Nephron (organoid): ENCODE measurements around the gene SEMA5B.

Experiments
- H3K27ac Mint-ChIP-seq, 3 experiments: 2 replicates each; pipeline ENCODE4 v1.8.0; 2020; ENCODE audit warnings: mixed read lengths in 3 of 3, mild to moderate bottlenecking in 2 of 3, moderate library complexity in 1 of 3
- H3K27me3 Mint-ChIP-seq: 2 replicates; pipeline ENCODE4 v1.8.0; 2021; ENCODE audit warnings: low read depth, mild to moderate bottlenecking, moderate library complexity, mixed read lengths
- H3K36me3 Mint-ChIP-seq: 2 replicates; pipeline ENCODE4 v1.8.0; 2020; ENCODE audit warnings: low read depth, mixed read lengths
- H3K4me1 Mint-ChIP-seq: 2 replicates; pipeline ENCODE4 v1.8.0; 2020; ENCODE audit warnings: mixed read lengths
- H3K4me3 Mint-ChIP-seq, 3 experiments: 2 replicates each; pipeline ENCODE4 v1.8.0; 2020; ENCODE audit warnings: mild to moderate bottlenecking in 3 of 3, mixed read lengths in 3 of 3, moderate library complexity in 2 of 3
- H3K9me3 Mint-ChIP-seq: 2 replicates; pipeline ENCODE4 v1.8.0; 2020; ENCODE audit warnings: mixed read lengths
- CTCF ChIP-seq, 3 experiments: fragments of 200-600 bp; sonication (generic); IDR thresholded peaks; one replicate each; pipeline ENCODE4 v1.5.0; 2021; ENCODE audit warnings: antibody characterized with exemption in 3 of 3; ENCODE audit not compliant: unreplicated experiment in 3 of 3

SEMA5B gene

GRCh38 chr3:122948408-122948807 is 79.2 kb downstream of the SEMA5B start:
- Mint-ChIP-seq H3K27me3 (peaks cover 8% of the 10 kb centered on the region), H3K4me3 (no peak overlapping the region), H3K4me1 (peaks cover 69% of the 10 kb centered on the region), H3K9me3 (peaks cover 5% of the 10 kb centered on the region), H3K36me3 (peaks cover 6% of the 10 kb centered on the region), H3K27ac (peak overlapping the region; percentile 94 to 98 (median 96))
- peak in 1 of 3 experiments; percentile 11 for TF ChIP-seq CTCF (IDR thresholded peaks at IDR 0.05; ENCODE audit: unreplicated experiment in 3 of 3)

- H3K36me3 Mint-ChIP-seq = peaks cover 6% of the 10 kb centered on the region
- peaks cover 62% of the 10 kb centered on the region for H3K4me1 Mint-ChIP-seq
- H3K9me3 Mint-ChIP-seq = peaks cover 5% of the 10 kb centered on the region
- H3K27ac Mint-ChIP-seq = peak overlapping the region; percentile 94 to 98 (median 96)
- H3K4me3 Mint-ChIP-seq = peak overlapping the region in 1 of 3 experiments; percentile 39
- peaks cover 8% of the 10 kb centered on the region for H3K27me3 Mint-ChIP-seq
- TF ChIP-seq CTCF (IDR thresholded peaks at IDR 0.05; ENCODE audit: unreplicated experiment in 3 of 3) = no peak
These were observed 79.8 kb downstream of the SEMA5B start for GRCh38 chr3:122947738-122948137.

- H3K36me3 Mint-ChIP-seq = peaks cover 6% of the 10 kb centered on the region
- peaks cover 8% of the 10 kb centered on the region for H3K27me3 Mint-ChIP-seq
- TF ChIP-seq CTCF (IDR thresholded peaks at IDR 0.05; ENCODE audit: unreplicated experiment in 3 of 3) = no peak
- peak overlapping the region; percentile 94 to 98 (median 96) for H3K27ac Mint-ChIP-seq
- peaks cover 5% of the 10 kb centered on the region for H3K9me3 Mint-ChIP-seq
- H3K4me3 Mint-ChIP-seq = peak overlapping the region; percentile 11 to 29 (median 25)
- peaks cover 57% of the 10 kb centered on the region for H3K4me1 Mint-ChIP-seq
These were observed 80.4 kb downstream of the SEMA5B start for GRCh38 chr3:122947196-122947595.

- H3K9me3 Mint-ChIP-seq = peaks cover 5% of the 10 kb centered on the region
- peak overlapping the region; percentile 94 to 98 (median 96) for H3K27ac Mint-ChIP-seq
- H3K4me1 Mint-ChIP-seq = peaks cover 60% of the 10 kb centered on the region
- H3K4me3 Mint-ChIP-seq = no peak overlapping the region
- H3K36me3 Mint-ChIP-seq = peaks cover 3% of the 10 kb centered on the region
- peaks cover 8% of the 10 kb centered on the region for H3K27me3 Mint-ChIP-seq
- TF ChIP-seq CTCF (IDR thresholded peaks at IDR 0.05; ENCODE audit: unreplicated experiment in 3 of 3) = no peak
These were observed 81.4 kb downstream of the SEMA5B start for GRCh38 chr3:122946185-122946584.

GRCh38 chr3:122945230-122945629 is 82.3 kb downstream of the SEMA5B start:
- Mint-ChIP-seq H3K4me1 (peaks cover 69% of the 10 kb centered on the region), H3K4me3 (peak overlapping the region in 2 of 3 experiments; percentile 52 to 59), H3K36me3 (peaks cover 2% of the 10 kb centered on the region), H3K27ac (peak overlapping the region; percentile 65 to 91 (median 85)), H3K27me3 (peaks cover 8% of the 10 kb centered on the region), H3K9me3 (peaks cover 5% of the 10 kb centered on the region)
- TF ChIP-seq CTCF (IDR thresholded peaks at IDR 0.05; ENCODE audit: unreplicated experiment in 3 of 3) = no peak

- H3K36me3 Mint-ChIP-seq = no peaks in the 10 kb centered on the region
- peaks cover under 1% of the 10 kb centered on the region for H3K9me3 Mint-ChIP-seq
- H3K27me3 Mint-ChIP-seq = peaks cover 11% of the 10 kb centered on the region
- H3K27ac Mint-ChIP-seq = peak overlapping the region; percentile 65 to 91 (median 85)
- TF ChIP-seq CTCF (IDR thresholded peaks at IDR 0.05; ENCODE audit: unreplicated experiment in 3 of 3) = no peak
- H3K4me3 Mint-ChIP-seq = peak overlapping the region; percentile 6 to 59 (median 52)
- peaks cover 73% of the 10 kb centered on the region for H3K4me1 Mint-ChIP-seq
These were observed 82.8 kb downstream of the SEMA5B start for GRCh38 chr3:122944671-122945161.
